ENCODE measurements around the gene FAM83D. TPM values are rescaled to one million over a fixed set of nuclear protein-coding genes. Genes with fewer than 3 reads are reported as not detected.

The FAM83D gene
- total and polyA plus RNA-seq, 2 of the 8 experiments (the other 6 are each of a cell fraction or from before 2014, with no cell fraction given): 60.9 to 62.6 TPM

- H3K9me3 ChIP-seq (ENCODE audit: insufficient read depth in 2 of 2, low read depth in 1 of 2, low read length in 1 of 2): no peaks in the 10 kb centered on the region
- no peak overlapping the region for H2BK15ac ChIP-seq (ENCODE audit: low read length)
- no peak for FAIRE-seq
- no peaks in the 10 kb centered on the region for H3K27me3 ChIP-seq (replicated peaks in 1 of 4; ENCODE audit: control insufficient read depth in 3 of 4, extremely low read depth in 1 of 4, insufficient read depth in 3 of 4, low read length in 3 of 4)
- H3K79me2 ChIP-seq (ENCODE audit: control insufficient read depth in 1 of 2, insufficient read depth in 2 of 2, low read length in 2 of 2): peaks cover 39 to 99% of the 10 kb centered on the region in 2 experiments
- no peak overlapping the region for H3K18ac ChIP-seq (ENCODE audit: extremely low read depth, low read length)
- no peak overlapping the region for H3K4me3 ChIP-seq (ENCODE audit: extremely low read depth in 1 of 4, insufficient read depth in 2 of 4, low read depth in 3 of 4, low read length in 4 of 4)
- no peak overlapping the region for H3K56ac ChIP-seq (replicated peaks; ENCODE audit: insufficient read length, low read depth, low read length)
- no peak overlapping the region for H3K23ac ChIP-seq (ENCODE audit: insufficient read length)
- POLR2A ChIA-PET (ENCODE audit: partially characterized antibody): interaction anchor here (7.9 kb wide), 1 partner anchor 7 kb away, joined by 57 read pairs; the partner anchor contains the start of gene FAM83D
- no peak overlapping the region for H3K14ac ChIP-seq (ENCODE audit: insufficient read length)
- no peak overlapping the region for H3K4me2 ChIP-seq (ENCODE audit: insufficient read depth in 1 of 2, low read depth in 2 of 2, low read length in 2 of 2)
- WGBS, 2 experiments (ENCODE audit: extremely low coverage in 1 of 2, insufficient coverage in 1 of 2, insufficient read length in 1 of 2, insufficient replicate concordance in 2 of 2, low coverage in 1 of 2, low lambda C conversion rate in 2 of 2, missing lambda C conversion rate in 1 of 2): 95% methylated on average over 3 of the region's 3 CpGs; no CpG with 5 or more reads in 1 of the 2 experiments
- CTCF ChIA-PET (ENCODE audit: partially characterized antibody): interaction anchor here (1.2 kb wide), 1 partner anchor 13 kb away, joined by 3 read pairs; no protein-coding TSS in a partner anchor
- no peak overlapping the region for H2AFZ ChIP-seq (ENCODE audit: low read length)
- no peak overlapping the region for H2BK120ac ChIP-seq (replicated peaks; ENCODE audit: low read depth, low read length)
- no peak overlapping the region for H3K4ac ChIP-seq (replicated peaks; ENCODE audit: insufficient read length, low read depth, low read length)
- H3K36me3 ChIP-seq (ENCODE audit: control insufficient read depth in 2 of 4, insufficient read depth in 4 of 4, low read length in 3 of 4): peaks cover 2 to 18% (median 6%) of the 10 kb centered on the region in 4 experiments; a peak in 4 of 8 replicates
- no peak overlapping the region for H2BK20ac ChIP-seq (ENCODE audit: low read length)
- H2AK5ac ChIP-seq (ENCODE audit: low read depth, low read length): no peak overlapping the region
- H4K8ac ChIP-seq (ENCODE audit: extremely low read depth, insufficient read depth, low read length): no peak overlapping the region
- H3K4me1 ChIP-seq (replicated peaks in 1 of 4; ENCODE audit: control insufficient read depth in 3 of 4, insufficient read depth in 4 of 4, low read length in 3 of 4): peaks cover 0 to 6% (median 2%) of the 10 kb centered on the region in 4 experiments; a peak in 4 of 7 replicates
- H3K23me2 ChIP-seq (ENCODE audit: low read depth, low read length): no peaks in the 10 kb centered on the region
- no peak overlapping the region for H3K9ac ChIP-seq (replicated peaks in 1 of 4; ENCODE audit: extremely low read depth in 1 of 4, low read depth in 3 of 4, low read length in 3 of 4)
- no peak for DNase-seq (ENCODE audit: low read depth in 1 of 2, low spot score in 2 of 2)
- no peak overlapping the region for H3K27ac ChIP-seq (ENCODE audit: low read depth, low read length)
- no peak overlapping the region for H2BK12ac ChIP-seq (ENCODE audit: low read depth, low read length)
- no peak overlapping the region for H4K5ac ChIP-seq (ENCODE audit: insufficient read length, low read depth, low read length)
- peaks cover 22 to 30% of the 10 kb centered on the region in 2 experiments for H4K20me1 ChIP-seq (replicated peaks in 1 of 2; ENCODE audit: control insufficient read depth in 1 of 2, insufficient read depth in 2 of 2, low read length in 2 of 2)
- peaks cover 33% of the 10 kb centered on the region for H3K79me1 ChIP-seq (ENCODE audit: low read depth, low read length)
- H2BK5ac ChIP-seq (ENCODE audit: low read depth, low read length): no peak overlapping the region
- no peak overlapping the region for H4K91ac ChIP-seq (replicated peaks; ENCODE audit: insufficient read length, low read length)
- TF ChIP-seq PHF8 (conservative IDR thresholded peaks at IDR 0.05; ENCODE audit: low read depth, low read length): no peak
- no peak for TF ChIP-seq MAFK (IDR thresholded peaks at IDR 0.05; ENCODE audit: low read depth, low read length)
- peak in 1 of 3 experiments; percentile 14; a peak in 1 of 4 replicates for TF ChIP-seq CTCF (IDR thresholded peaks at IDR 0.05; ENCODE audit: control extremely low read depth in 1 of 3, insufficient read depth in 1 of 3, low read depth in 1 of 3, low read length in 3 of 3)
- no peak for TF ChIP-seq TAF7 (optimal IDR thresholded peaks at IDR 0.05; ENCODE audit: borderline replicate concordance, low read depth, low read length)
- no peak for TF ChIP-seq SUZ12 (IDR thresholded peaks at IDR 0.05; ENCODE audit: low read length)
- no peak for TF ChIP-seq RNF2 (IDR thresholded peaks at IDR 0.05; ENCODE audit: borderline replicate concordance, low read depth, low read length, missing control alignments, poor library complexity, severe bottlenecking)
- TF ChIP-seq RBBP5 (IDR thresholded peaks at IDR 0.05; ENCODE audit: borderline replicate concordance, low read depth, low read length): no peak
- peak in 1 of 2 experiments; percentile 39; a peak in 2 of 4 replicates for TF ChIP-seq RAD21 (IDR thresholded peaks at IDR 0.05 in 1 of 2, conservative IDR thresholded peaks at IDR 0.05 in 1 of 2; ENCODE audit: low read depth in 2 of 2, low read length in 2 of 2)
- TF ChIP-seq FOSL1 (IDR thresholded peaks at IDR 0.05; ENCODE audit: insufficient read depth, low read depth, low read length): no peak
Observed at GRCh38 chr20:38935285-38935684, 9.1 kb downstream of the FAM83D start.
